GM21786 (cell line): Measurements from ENCODE around the gene GLTPD2.

Experiments
- ATAC-seq: cut with Tn5 transposase; IDR thresholded peaks from one replicate; pipeline ENCODE4 v1.9.1; 2021; ENCODE audit not compliant: unreplicated experiment

Gene GLTPD2

GRCh38 chr17:4807605-4808377 is 19.0 kb downstream of the GLTPD2 start:
- ATAC-seq: no peak

DNA sequence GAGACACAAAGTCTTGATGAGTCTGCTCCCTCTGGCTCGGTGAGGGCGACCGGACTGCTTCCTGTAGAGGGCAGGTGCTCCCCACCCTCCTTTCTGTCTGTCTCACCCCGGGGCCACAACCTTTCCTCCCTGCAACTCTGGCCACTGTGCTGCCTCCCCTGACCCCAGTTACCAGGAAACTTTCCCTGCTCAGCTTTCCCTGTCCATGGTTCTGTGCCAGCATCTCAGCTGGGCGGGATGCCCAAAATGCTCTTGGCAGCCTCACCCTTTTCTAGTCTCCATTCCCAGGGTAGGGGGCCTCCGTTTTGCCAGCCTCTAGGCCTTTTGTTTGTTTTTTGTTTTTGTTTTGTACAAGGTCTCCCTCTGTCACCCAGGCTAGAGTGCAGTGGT is 19.6 kb downstream of the GLTPD2 start:
- ATAC-seq: no peak

DNA sequence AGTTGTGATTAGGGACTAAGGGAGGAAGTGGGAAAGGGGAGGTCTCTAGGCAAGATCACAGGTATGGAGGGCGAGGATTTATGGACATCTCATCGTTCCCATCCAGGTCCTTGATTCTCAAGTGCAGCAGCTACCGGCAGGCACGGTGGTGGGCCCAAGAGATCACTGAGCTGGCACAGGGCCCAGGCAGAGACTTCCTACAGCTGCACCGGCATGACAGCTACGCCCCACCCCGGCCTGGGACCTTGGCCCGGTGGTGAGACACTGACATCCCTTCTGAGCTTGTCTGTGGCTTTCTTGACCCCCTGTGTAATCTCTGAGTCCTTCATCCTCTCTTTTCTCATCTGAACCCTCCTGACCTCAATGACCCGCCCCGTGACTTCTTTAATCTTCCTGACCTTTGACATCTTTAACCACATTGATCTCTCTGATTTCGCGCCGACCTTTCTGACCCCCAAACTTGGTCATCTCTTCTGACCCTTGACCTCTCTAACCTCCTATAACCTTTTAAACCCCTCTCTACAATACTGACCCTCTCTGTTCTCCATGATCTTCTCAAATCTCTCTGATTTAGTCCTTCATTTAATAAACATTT is 22.0 kb downstream of the GLTPD2 start:
- no peak for ATAC-seq

GRCh38 chr17:4811471-4811870 is 22.7 kb downstream of the GLTPD2 start:
- no peak for ATAC-seq

DNA sequence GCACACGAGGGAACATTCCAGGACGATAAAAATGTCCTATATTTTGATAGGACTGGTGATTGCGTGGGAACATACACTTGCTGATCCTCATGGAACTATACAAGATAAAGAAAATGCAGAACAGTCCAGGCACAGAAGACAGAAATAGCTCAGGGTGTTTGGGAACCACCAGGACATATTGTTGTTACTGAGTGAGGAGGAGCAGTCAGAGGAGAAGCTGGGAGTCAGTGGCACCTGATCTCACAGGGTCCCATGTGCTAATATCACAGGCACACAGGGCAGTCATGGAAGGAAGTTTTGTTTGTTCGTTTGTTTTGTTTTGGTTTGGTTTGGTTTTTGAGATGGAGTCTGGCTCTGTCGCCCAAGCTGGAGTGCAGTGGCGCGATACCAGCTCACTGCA is 23.9 kb downstream of the GLTPD2 start:
- no peak for ATAC-seq

DNA sequence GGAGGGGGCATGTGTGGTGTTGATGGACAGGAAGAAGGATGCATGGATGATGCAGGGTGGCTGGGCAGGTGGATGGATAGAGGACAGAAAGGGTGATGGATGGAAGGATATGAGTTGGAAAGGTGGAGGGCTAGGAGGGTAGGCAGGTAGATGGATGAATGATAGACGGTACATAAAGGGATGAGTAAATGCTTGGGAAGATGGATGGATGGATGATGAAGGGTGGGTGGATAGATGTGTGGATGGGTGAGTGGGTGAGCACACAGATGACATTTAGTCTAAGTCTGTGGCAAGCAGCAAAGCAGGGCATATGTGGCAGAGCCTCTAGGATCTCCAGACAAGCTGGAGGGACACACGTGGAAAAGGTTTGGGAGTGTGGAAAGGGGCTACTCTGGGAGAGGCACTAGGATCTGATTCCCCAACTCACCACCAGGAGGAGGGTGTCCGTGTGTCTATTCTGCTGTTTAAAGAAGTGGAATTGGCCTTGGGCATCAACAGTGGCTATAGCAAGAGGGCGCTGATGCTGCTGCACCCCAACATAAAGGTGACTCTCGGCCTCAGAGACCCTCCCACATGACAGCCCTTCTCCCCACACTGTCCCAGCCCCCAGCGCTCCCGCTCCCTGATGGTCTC is 26.4 kb downstream of the GLTPD2 start:
- ATAC-seq: no peak

GRCh38 chr17:4816826-4817225 is 28.1 kb downstream of the GLTPD2 start:
- no peak for ATAC-seq

- no peak for ATAC-seq
Measured at GRCh38 chr17:4818276-4818675, 29.5 kb downstream of the GLTPD2 start.

DNA sequence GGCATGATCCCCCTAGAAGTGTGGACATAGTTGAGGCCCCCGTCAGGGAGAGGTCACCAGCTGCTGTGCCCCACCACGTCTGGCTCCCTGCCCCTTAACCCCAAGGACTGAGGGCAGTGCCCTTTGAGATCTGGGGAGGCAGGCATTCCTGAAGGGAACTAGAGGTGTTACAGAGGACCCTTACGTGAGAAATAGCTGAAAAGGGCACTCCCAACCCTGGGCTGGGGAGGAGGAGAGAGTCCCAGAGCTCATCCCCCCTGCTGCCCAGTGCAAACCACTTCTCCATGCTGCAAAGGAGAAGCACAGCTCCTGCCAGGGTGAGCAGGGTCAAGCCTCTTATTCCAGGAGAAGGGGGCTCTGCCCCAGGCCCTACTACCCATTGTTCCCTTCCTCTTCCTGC is 34.1 kb downstream of the GLTPD2 start:
- no peak for ATAC-seq

GRCh38 chr17:4823373-4824089 is 34.8 kb downstream of the GLTPD2 start:
- ATAC-seq: no peak

DNA sequence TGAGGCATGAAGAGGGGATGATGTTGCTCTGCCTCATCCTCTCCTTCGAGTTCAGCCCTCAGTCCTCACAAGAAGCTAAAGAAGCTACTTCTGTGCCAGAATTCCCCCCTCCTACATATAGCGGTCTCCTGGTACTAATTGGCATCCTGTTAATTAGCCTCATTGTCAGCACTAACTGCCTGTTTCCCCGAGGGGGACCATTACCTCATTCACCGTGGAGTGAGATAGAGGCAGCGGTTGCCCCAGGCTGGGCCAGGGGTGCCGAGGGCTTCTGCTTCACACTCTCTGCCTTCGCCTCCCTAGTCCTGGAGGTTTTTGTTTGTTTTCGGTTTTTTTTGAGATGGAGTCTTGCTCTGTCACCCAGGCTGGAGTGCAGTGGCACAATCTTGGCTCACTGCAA is 38.6 kb downstream of the GLTPD2 start:
- ATAC-seq: no peak

GRCh38 chr17:4832829-4833177 is 44.0 kb downstream of the GLTPD2 start:
- peak; percentile 6 for ATAC-seq

GRCh38 chr17:4833178-4833940 is 44.6 kb downstream of the GLTPD2 start, which contains the start of gene MINK1:
Gene MINK1 (plus strand): TSS chr17:4833340. CDS start chr17:4833584, 244 bp downstream.
- ATAC-seq: peak; percentile 72

GRCh38 chr17:4833941-4834680 is 45.3 kb downstream of the GLTPD2 start:
- no peak for ATAC-seq

DNA sequence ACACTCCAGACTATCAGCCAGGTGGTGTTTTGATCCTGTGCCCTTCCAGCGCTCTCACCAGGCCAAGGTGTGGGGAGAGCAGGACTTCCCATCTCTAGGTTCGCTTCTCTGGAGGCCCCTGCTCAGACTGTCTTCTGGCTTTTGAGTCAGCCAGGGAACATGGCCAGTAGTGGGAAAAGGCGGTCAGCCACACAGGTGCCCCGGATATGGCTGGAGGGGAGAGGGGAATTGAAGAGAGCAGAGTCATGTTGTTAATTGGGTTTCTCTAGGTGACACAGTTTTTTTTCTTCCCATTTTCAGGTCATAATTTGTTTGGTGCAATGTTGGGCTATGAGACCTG is 45.9 kb downstream of the GLTPD2 start:
- ATAC-seq: no peak

DNA sequence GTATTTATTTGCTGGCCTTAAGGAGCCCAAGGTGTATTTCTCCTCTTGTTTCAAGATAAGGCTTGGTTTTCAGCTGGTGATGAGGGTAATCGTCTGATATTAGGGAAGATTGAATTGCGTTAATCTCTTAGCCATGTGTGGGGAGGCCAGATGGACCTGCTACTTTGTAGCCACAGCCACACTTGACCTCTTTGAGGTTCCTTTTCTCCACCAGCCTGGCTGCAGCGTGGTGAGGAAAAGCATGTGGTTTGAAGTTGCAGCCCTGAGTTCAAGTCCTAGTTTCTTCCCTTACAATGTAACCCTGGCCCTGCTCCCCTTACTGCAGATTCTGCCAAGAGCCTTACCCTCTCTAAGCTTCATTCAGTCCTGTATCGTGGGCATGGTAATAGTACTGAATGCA is 47.5 kb downstream of the GLTPD2 start:
- ATAC-seq: no peak

- no peak for ATAC-seq
Measured at GRCh38 chr17:4837471-4838308, 48.9 kb downstream of the GLTPD2 start.

DNA sequence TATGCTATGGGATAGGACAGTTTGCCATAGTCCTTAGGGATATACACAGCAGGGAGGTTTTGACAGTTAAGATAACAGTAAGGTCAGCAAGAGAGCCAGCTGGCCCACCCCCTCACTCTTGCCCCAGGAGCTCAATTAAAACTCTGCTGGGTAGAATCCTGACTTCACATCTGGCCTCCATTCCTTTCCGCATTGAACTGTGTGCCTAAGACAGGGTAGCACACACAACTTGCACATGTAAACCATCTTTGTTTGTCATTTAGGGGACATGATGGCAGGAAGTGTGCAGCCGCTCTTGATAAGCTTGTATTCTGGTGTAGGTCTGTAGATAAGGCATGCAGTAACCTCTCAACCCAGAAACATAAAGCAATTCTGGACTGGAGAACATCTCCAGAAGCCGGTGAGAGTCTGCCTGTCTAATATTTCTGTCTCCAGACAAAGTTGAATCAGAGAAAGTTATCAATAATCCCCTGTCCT is 49.6 kb downstream of the GLTPD2 start:
- no peak for ATAC-seq

GRCh38 chr17:4839221-4839620 is 50.5 kb downstream of the GLTPD2 start:
- no peak for ATAC-seq
